SK-N-SH (cell line): ENCODE results near the gene AGRP.

ENCODE experiments used
- CHD2 ChIP-seq: fragments of 150-350 bp; IDR thresholded peaks from 2 replicates; pipeline ENCODE4 v1.6.1; 2018; ENCODE audit warnings: low read length; ENCODE audit not compliant: partially characterized antibody
- CTCF ChIP-seq: fragments of 200-600 bp; sonication (generic); IDR thresholded peaks from 2 replicates; pipeline ENCODE4 v1.6.1; 2017; ENCODE audit warnings: antibody characterized with exemption, mild to moderate bottlenecking, moderate library complexity
- EP300 ChIP-seq, 2 experiments: IDR thresholded peaks; 2 replicates each; pipeline versions ENCODE4 v1.4.0 to v1.6.1; 2012; ENCODE audit warnings: borderline replicate concordance in 1 of 2, low read depth in 1 of 2, low read length in 1 of 2
- MAX ChIP-seq: IDR thresholded peaks from 2 replicates; pipeline ENCODE4 v1.4.0; 2012; ENCODE audit warnings: low read depth
- POLR2AphosphoS5 ChIP-seq: IDR thresholded peaks from 2 replicates; pipeline ENCODE4 v1.6.1; 2012; ENCODE audit warnings: low read depth, low read length
- RCOR1 ChIP-seq: fragments of 150-350 bp; IDR thresholded peaks from 2 replicates; pipeline ENCODE4 v1.6.1; 2017; ENCODE audit warnings: antibody characterized with exemption, low read length
- TAF1 ChIP-seq: IDR thresholded peaks from 2 replicates; pipeline ENCODE4 v1.6.1; 2012; ENCODE audit warnings: low read depth, mild to moderate bottlenecking, low read length, moderate library complexity, borderline replicate concordance
- TEAD4 ChIP-seq: IDR thresholded peaks from 2 replicates; pipeline ENCODE4 v1.4.0; 2012; ENCODE audit warnings: mild to moderate bottlenecking, borderline replicate concordance; ENCODE audit not compliant: insufficient read depth
- YY1 ChIP-seq: IDR thresholded peaks from 2 replicates; pipeline ENCODE4 v1.4.0; 2012; ENCODE audit warnings: low read depth, mild to moderate bottlenecking

DNA sequence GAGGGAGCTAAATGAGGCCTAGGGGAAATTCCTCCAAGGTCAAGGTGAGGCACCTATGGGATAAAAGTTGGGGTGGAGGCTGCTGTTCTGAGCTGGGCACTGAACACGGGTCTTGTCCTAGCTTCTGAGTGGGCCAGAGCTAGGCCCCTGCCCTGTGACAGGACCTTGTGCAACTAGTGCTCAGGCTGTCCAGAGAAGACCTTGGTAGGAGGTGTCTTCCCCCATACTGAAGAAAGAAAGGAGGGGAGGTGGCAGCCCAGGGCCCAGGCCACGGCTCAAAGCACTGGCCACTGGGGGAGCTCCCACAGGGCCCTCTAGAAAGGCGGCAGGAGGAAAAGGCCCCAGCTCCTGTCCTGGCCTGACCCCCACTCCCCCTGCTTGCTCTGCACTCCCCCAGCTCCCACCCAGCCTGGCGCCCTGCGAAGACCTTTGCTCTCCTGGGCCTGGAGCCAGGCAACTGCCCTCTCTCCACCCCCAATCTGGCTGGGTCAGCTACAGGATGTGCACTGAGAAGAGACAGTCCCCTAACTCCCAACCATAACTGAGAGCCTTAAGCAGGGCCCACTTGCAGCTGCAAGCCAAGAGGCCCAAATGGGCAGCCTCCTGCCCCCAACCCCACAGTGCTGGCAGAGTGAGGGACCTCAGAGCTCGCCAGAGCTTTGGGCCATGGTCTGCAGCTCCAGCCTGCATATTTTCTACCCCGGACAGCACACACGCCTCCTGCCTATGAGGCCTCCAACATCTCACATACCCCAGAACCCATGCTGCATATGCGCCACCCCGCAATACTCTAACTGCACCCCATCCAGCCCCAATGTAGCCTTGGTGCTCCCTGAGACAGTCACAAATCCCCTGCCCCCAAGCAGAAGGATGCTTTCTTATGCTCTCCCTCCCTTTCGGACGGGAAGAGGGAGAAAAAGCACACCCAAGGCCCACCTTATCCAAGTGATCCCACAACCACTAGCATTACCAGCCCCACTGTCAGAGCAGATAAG, 37.1 kb downstream of the AGRP start:
- TF ChIP-seq YY1 = no peak
- TF ChIP-seq EP300 (IDR thresholded peaks at IDR 0.05; ENCODE audit: borderline replicate concordance in 1 of 2, low read depth in 1 of 2, low read length in 1 of 2) = no peak
- TF ChIP-seq TEAD4 = no peak
- TF ChIP-seq TAF1 = no peak
- TF ChIP-seq CTCF = no peak
- no peak for TF ChIP-seq RCOR1
- no peak for TF ChIP-seq MAX
- TF ChIP-seq CHD2 = no peak
- TF ChIP-seq POLR2AphosphoS5 = no peak
